Measurements from ENCODE around the gene OLFM2. TPM values are rescaled to one million over a fixed set of nuclear protein-coding genes. Genes with fewer than 3 reads are reported as not detected.
"Not testable (repeated sequence)": the region's sequence is repeated elsewhere in the genome, so short reads cannot be mapped to it uniquely, and the experiment has no call there.

The OLFM2 gene
- total RNA-seq, 1 experiment from 2014 or later: 3.4 TPM

DNA sequence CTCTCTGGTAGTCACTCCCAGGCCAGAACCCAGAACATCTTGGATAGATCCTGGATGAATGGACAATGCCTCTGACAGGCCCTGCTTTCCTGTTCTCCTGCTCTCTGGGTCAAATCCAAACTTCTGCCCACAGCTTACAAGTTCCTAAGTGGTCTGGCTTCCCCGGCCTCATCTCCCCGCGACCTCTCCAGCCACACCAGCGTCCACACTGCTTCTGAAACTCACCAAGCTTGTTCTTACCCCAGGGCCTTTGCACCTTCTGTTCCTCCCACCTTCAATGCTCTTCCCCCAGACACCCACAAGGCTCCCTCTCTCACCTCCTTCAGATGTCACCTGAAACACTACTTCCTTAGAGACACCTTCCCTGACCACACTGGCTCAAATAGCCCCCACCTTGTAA, 3.5 kb downstream of the OLFM2 start:
- H3K9me3 ChIP-seq (ENCODE audit: insufficient read depth, low read depth): no peaks in the 10 kb centered on the region
- no TSS peak for BruUV-seq (replicated peaks)
- no peaks in the 10 kb centered on the region for H3K9me2 ChIP-seq (ENCODE audit: insufficient read depth)
- no peaks in the 10 kb centered on the region for H3K4me1 ChIP-seq (replicated peaks; ENCODE audit: insufficient read depth)
- no peak overlapping the region for H2AFZ ChIP-seq
- no peak for DNase-seq
- no peaks in the 10 kb centered on the region for H4K20me1 ChIP-seq (ENCODE audit: insufficient read depth)
- TF ChIP-seq, protein P1, sequence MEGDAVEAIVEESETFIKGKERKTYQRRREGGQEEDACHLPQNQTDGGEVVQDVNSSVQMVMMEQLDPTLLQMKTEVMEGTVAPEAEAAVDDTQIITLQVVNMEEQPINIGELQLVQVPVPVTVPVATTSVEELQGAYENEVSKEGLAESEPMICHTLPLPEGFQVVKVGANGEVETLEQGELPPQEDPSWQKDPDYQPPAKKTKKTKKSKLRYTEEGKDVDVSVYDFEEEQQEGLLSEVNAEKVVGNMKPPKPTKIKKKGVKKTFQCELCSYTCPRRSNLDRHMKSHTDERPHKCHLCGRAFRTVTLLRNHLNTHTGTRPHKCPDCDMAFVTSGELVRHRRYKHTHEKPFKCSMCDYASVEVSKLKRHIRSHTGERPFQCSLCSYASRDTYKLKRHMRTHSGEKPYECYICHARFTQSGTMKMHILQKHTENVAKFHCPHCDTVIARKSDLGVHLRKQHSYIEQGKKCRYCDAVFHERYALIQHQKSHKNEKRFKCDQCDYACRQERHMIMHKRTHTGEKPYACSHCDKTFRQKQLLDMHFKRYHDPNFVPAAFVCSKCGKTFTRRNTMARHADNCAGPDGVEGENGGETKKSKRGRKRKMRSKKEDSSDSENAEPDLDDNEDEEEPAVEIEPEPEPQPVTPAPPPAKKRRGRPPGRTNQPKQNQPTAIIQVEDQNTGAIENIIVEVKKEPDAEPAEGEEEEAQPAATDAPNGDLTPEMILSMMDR (conservative IDR thresholded peaks at IDR 0.05): no peak
- TF ChIP-seq EZH2 (IDR thresholded peaks at IDR 0.05; ENCODE audit: low read depth): no peak
- intact Hi-C loops (cut with micrococcal nuclease; ENCODE audit: unreplicated experiment): loop anchor here (10.0 kb wide), 2 partner anchors 172 to 642 kb away; partner anchors contain the start of genes ANGPTL6 and PPAN
- H3K27me3 ChIP-seq (ENCODE audit: insufficient read depth, low read depth): peaks cover 9% of the 10 kb centered on the region; the same call in 1 of the 2 replicates
- H3K36me3 ChIP-seq (ENCODE audit: low read depth): no peaks in the 10 kb centered on the region
- ChIA-PET POLR2A (ENCODE audit: unreplicated experiment) (interaction anchor here (0.5 kb wide), 1 partner anchor 456 kb away, joined by 7 read pairs; no protein-coding TSS in a partner anchor), CTCF (interaction anchor here (0.6 kb wide), 2 partner anchors 163 to 316 kb away, joined by 9 to 15 read pairs; no protein-coding TSS in a partner anchor)
- no peak overlapping the region for H3K4me3 ChIP-seq
- no peaks in the 10 kb centered on the region for H3K79me2 ChIP-seq (ENCODE audit: low read depth)
- peaks cover 19% of the 10 kb centered on the region; the same call in 1 of the 2 replicates for H3F3A ChIP-seq (ENCODE audit: insufficient read depth, low read depth)
- H3K27ac ChIP-seq: no peak overlapping the region
- H3K4me2 ChIP-seq: no peak overlapping the region

DNA sequence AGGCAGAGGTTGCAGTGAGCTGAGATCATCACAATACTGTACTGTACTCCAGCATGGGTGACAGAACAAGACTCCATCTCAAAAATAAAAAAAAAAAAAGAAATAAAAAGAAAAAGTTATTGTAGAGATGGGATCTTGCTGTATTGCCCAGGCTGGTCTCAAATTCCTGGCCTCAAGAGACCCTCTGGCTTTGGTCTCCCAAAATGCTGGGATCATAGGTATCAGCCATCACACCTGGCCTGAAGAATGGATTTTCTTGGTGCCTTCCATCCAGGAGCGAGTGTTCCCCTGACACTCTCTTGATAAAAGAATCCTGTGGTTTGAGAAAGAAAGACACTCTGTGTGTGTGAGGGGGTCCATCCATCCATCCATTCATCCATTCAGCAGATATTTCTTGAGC, 4.7 kb downstream of the OLFM2 start:
- no peak overlapping the region for H3K4me3 ChIP-seq
- H3K27me3 ChIP-seq (ENCODE audit: insufficient read depth, low read depth): peaks cover 3% of the 10 kb centered on the region; the same call in 1 of the 2 replicates
- TF ChIP-seq, protein P1 (conservative IDR thresholded peaks at IDR 0.05): no peak
- no peak for TF ChIP-seq EZH2 (IDR thresholded peaks at IDR 0.05; ENCODE audit: low read depth)
- no TSS peak for BruUV-seq (replicated peaks)
- ChIA-PET POLR2A (ENCODE audit: unreplicated experiment) (no interaction called here), CTCF (interaction anchor here (1.3 kb wide), 1 partner anchor 69 kb away, joined by 4 read pairs; no protein-coding TSS in a partner anchor)
- no peaks in the 10 kb centered on the region for H4K20me1 ChIP-seq (ENCODE audit: insufficient read depth)
- no peaks in the 10 kb centered on the region for H3K9me2 ChIP-seq (ENCODE audit: insufficient read depth)
- no peak overlapping the region for H3K4me2 ChIP-seq
- no peaks in the 10 kb centered on the region for H3K4me1 ChIP-seq (replicated peaks; ENCODE audit: insufficient read depth)
- H3K9me3 ChIP-seq (ENCODE audit: insufficient read depth, low read depth): no peaks in the 10 kb centered on the region
- no peak for DNase-seq
- no peaks in the 10 kb centered on the region for H3K36me3 ChIP-seq (ENCODE audit: low read depth)
- H3K79me2 ChIP-seq (ENCODE audit: low read depth): no peaks in the 10 kb centered on the region
- H3F3A ChIP-seq (ENCODE audit: insufficient read depth, low read depth): peaks cover 17% of the 10 kb centered on the region; the same call in 1 of the 2 replicates
- H3K27ac ChIP-seq: no peak overlapping the region
- intact Hi-C loops (cut with micrococcal nuclease; ENCODE audit: unreplicated experiment): loop anchor here (1.0 to 10.0 kb wide), 3 partner anchors 173 to 643 kb away; partner anchors contain the start of genes ANGPTL6 and PPAN
- no peak overlapping the region for H2AFZ ChIP-seq

DNA sequence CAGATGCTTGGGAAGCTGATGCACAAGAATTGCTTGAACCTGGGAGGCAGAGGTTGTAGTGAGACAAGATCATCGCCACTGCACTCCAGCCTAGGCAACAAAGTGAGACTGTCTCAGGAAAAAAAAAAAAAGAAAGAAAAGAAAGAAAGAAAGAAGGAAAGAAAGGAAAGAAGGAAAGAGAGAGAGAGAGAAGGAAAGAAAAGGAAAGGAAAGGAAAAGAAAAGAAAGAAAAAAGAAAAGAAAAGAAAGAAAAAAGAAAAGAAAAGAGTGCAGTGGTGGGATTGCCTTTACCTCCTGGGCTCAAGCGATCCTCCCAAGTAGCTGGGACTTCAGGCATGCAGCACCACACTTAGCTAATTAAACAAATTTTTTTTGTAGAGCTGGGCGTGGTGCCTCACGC, 12.9 kb downstream of the OLFM2 start:
- no peak overlapping the region for H2AFZ ChIP-seq
- DNase-seq: no peak
- no peaks in the 10 kb centered on the region for H3K79me2 ChIP-seq (ENCODE audit: low read depth)
- H3K9me3 ChIP-seq (ENCODE audit: insufficient read depth, low read depth): no peaks in the 10 kb centered on the region
- no peaks in the 10 kb centered on the region for H4K20me1 ChIP-seq (ENCODE audit: insufficient read depth)
- no peaks in the 10 kb centered on the region for H3F3A ChIP-seq (ENCODE audit: insufficient read depth, low read depth)
- TF ChIP-seq EZH2 (IDR thresholded peaks at IDR 0.05; ENCODE audit: low read depth): no peak
- TF ChIP-seq, protein P1 (conservative IDR thresholded peaks at IDR 0.05): no peak
- no peaks in the 10 kb centered on the region for H3K9me2 ChIP-seq (ENCODE audit: insufficient read depth)
- H3K36me3 ChIP-seq (ENCODE audit: low read depth): no peaks in the 10 kb centered on the region
- ChIA-PET POLR2A (ENCODE audit: unreplicated experiment) (no interaction called here), CTCF (interaction anchor here (0.6 kb wide), 1 partner anchor 294 kb away, joined by 3 read pairs; no protein-coding TSS in a partner anchor)
- H3K27ac ChIP-seq: no peak overlapping the region
- intact Hi-C loops (cut with micrococcal nuclease; ENCODE audit: unreplicated experiment): no loop called here
- BruUV-seq (replicated peaks): no TSS peak
- H3K4me2 ChIP-seq: no peak overlapping the region
- peaks cover 11% of the 10 kb centered on the region; the same call in 1 of the 2 replicates for H3K27me3 ChIP-seq (ENCODE audit: insufficient read depth, low read depth)
- no peaks in the 10 kb centered on the region for H3K4me1 ChIP-seq (replicated peaks; ENCODE audit: insufficient read depth)
- no peak overlapping the region for H3K4me3 ChIP-seq

DNA sequence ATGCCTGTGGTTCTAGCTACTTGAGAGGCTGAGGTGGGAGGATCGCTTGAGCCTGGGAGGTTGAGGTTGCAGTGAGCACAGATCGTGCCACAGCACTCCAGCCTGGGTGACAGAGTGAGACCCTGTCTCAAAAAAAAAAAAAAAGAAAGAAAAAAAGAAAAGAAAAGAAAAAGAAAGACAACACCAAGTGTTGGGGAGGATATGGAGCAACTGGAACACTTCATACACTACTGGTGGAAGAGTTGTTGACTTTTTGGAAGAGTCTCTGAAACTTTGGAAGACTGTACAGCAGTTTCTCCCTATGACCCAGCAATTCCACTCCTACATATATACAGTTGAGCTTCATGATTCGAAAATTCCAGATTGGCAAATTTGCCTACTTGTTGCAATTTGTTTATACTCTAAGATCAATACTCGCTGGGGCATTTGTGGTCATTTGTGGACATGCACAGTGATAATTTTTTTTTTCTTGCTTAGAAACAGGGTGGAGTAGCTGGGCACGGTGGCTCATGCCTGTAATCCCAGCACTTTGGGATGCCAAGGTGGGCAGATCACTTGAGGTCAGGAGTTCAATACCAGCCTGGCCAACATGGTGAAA, 13.4 kb downstream of the OLFM2 start:
- peaks cover 11% of the 10 kb centered on the region; the same call in 1 of the 2 replicates for H3K27me3 ChIP-seq (ENCODE audit: insufficient read depth, low read depth)
- H3K79me2 ChIP-seq (ENCODE audit: low read depth); H3K9me3 ChIP-seq (ENCODE audit: insufficient read depth, low read depth); DNase-seq; H3K4me1 ChIP-seq (replicated peaks; ENCODE audit: insufficient read depth); BruUV-seq (replicated peaks); H3K4me3 ChIP-seq; H3F3A ChIP-seq (ENCODE audit: insufficient read depth, low read depth); H4K20me1 ChIP-seq (ENCODE audit: insufficient read depth); H3K9me2 ChIP-seq (ENCODE audit: insufficient read depth); H3K4me2 ChIP-seq; intact Hi-C loops (cut with micrococcal nuclease; ENCODE audit: unreplicated experiment); H2AFZ ChIP-seq; CTCF ChIA-PET; H3K27ac ChIP-seq; H3K36me3 ChIP-seq (ENCODE audit: low read depth): not testable (repeated sequence)
- POLR2A ChIA-PET (ENCODE audit: unreplicated experiment): interaction anchor here (0.6 kb wide), 1 partner anchor 33 kb away, joined by 6 read pairs; no protein-coding TSS in a partner anchor
